ENCODE results near the gene MED6.

DNA sequence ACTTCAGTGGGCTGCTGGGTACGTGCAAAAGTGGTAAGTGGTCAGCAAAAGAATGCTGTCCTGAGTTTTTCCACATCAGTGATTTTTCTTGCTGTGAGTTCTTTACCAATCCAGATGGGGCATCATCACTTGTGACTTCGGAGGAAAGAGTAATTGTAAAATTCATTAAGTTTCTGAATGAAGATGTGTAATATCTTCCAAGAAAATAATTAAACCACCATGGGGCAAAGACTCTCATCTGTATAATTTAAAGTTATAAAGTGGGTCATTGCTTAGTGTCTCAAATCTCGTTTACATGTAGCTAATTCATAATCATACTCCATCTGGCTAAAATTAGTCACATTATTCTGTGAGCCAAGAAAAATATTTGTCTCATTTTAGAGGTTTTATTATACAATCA lies 10.8 kb upstream of the MED6 start:
- TF ChIP-seq, protein P1, sequence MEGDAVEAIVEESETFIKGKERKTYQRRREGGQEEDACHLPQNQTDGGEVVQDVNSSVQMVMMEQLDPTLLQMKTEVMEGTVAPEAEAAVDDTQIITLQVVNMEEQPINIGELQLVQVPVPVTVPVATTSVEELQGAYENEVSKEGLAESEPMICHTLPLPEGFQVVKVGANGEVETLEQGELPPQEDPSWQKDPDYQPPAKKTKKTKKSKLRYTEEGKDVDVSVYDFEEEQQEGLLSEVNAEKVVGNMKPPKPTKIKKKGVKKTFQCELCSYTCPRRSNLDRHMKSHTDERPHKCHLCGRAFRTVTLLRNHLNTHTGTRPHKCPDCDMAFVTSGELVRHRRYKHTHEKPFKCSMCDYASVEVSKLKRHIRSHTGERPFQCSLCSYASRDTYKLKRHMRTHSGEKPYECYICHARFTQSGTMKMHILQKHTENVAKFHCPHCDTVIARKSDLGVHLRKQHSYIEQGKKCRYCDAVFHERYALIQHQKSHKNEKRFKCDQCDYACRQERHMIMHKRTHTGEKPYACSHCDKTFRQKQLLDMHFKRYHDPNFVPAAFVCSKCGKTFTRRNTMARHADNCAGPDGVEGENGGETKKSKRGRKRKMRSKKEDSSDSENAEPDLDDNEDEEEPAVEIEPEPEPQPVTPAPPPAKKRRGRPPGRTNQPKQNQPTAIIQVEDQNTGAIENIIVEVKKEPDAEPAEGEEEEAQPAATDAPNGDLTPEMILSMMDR (IDR thresholded peaks at IDR 0.05) = no peak
- no peak for TF ChIP-seq POLR2AphosphoS5 (IDR thresholded peaks at IDR 0.05)

Measured in sigmoid colon (tissue), 4 donors.